Neutrophil (primary cell): ENCODE data around the gene PITX3.
"Not testable (repeated sequence)": the region's sequence is repeated elsewhere in the genome, so short reads cannot be mapped to it uniquely, and the experiment has no call there.

Experiments used
- H3K27ac ChIP-seq: fragments of 200-600 bp; sonication (generic); 2 replicates; pipeline ENCODE4 v1.5.1; 2016; ENCODE audit warnings: mild to moderate bottlenecking, moderate library complexity
- H3K27me3 ChIP-seq: fragments of 200-600 bp; sonication (generic); 2 replicates; pipeline ENCODE4 v1.6.0; 2016; ENCODE audit warnings: mild to moderate bottlenecking
- H3K36me3 ChIP-seq: fragments of 200-600 bp; sonication (generic); 2 replicates; pipeline ENCODE4 v1.5.1; 2017
- H3K4me1 ChIP-seq, 2 experiments: fragments of 200-600 bp in 1 of 2; sonication (generic) in 1 of 2; 1 replicate in 1 of 2; 2 replicates in 1 of 2; pipeline versions ENCODE4 v1.5.1 to v1.6.1; 2013 to 2016; ENCODE audit warnings: low read depth in 1 of 2, low read length in 1 of 2, mild to moderate bottlenecking in 1 of 2, moderate library complexity in 1 of 2; ENCODE audit not compliant: control insufficient read depth in 1 of 2, insufficient read depth in 1 of 2
- H3K4me3 ChIP-seq, 2 experiments: fragments of 200-600 bp in 1 of 2; sonication (generic) in 1 of 2; 1 replicate in 1 of 2; 2 replicates in 1 of 2; pipeline ENCODE4 v1.5.1; 2013 to 2016; ENCODE audit warnings: low read depth in 1 of 2, low read length in 1 of 2, mild to moderate bottlenecking in 1 of 2, moderate library complexity in 1 of 2
- H3K9me3 ChIP-seq: fragments of 200-600 bp; sonication (generic); 2 replicates; pipeline ENCODE4 v1.5.1; 2016
- CTCF ChIP-seq: fragments of 200-600 bp; sonication (generic); IDR thresholded peaks from 2 replicates; pipeline ENCODE4 v1.5.1; 2016; ENCODE audit warnings: antibody characterized with exemption

The PITX3 gene

GRCh38 chr10:102261842-102262241, 20.5 kb upstream of the PITX3 start:
- TF ChIP-seq CTCF: no peak
- Histone ChIP-seq H3K4me3 (no peak overlapping the region), H3K27ac (no peak overlapping the region), H3K9me3 (no peaks in the 10 kb centered on the region), H3K27me3 (no peaks in the 10 kb centered on the region), H3K4me1 (no peaks in the 10 kb centered on the region), H3K36me3 (peaks cover 42% of the 10 kb centered on the region)

- TF ChIP-seq CTCF: no peak
- H3K4me3 ChIP-seq: no peak overlapping the region
- H3K36me3 ChIP-seq: peaks cover 42% of the 10 kb centered on the region
- H3K9me3 ChIP-seq: no peaks in the 10 kb centered on the region
- H3K27me3 ChIP-seq: no peaks in the 10 kb centered on the region
- no peak overlapping the region for H3K27ac ChIP-seq
- no peaks in the 10 kb centered on the region for H3K4me1 ChIP-seq
Measured at GRCh38 chr10:102261196-102261595, 19.9 kb upstream of the PITX3 start.

- no peak for TF ChIP-seq CTCF
- Histone ChIP-seq H3K27ac (no peak overlapping the region), H3K4me1 (no peaks in the 10 kb centered on the region), H3K36me3 (peaks cover 17% of the 10 kb centered on the region), H3K9me3 (no peaks in the 10 kb centered on the region), H3K27me3 (no peaks in the 10 kb centered on the region), H3K4me3 (no peak overlapping the region)
Measured at GRCh38 chr10:102255404-102255803, 14.1 kb upstream of the PITX3 start.

- H3K4me1 ChIP-seq: no peaks in the 10 kb centered on the region
- TF ChIP-seq CTCF: no peak
- H3K27ac ChIP-seq: no peak overlapping the region
- H3K4me3 ChIP-seq: no peak overlapping the region
- H3K27me3 ChIP-seq: no peaks in the 10 kb centered on the region
- peaks cover 7% of the 10 kb centered on the region for H3K36me3 ChIP-seq
- no peaks in the 10 kb centered on the region for H3K9me3 ChIP-seq
Measured at GRCh38 chr10:102254426-102254825, 13.1 kb upstream of the PITX3 start.

- not testable (repeated sequence) for H3K4me3 ChIP-seq, H3K27ac ChIP-seq, H3K4me1 ChIP-seq, H3K36me3 ChIP-seq, H3K27me3 ChIP-seq, H3K9me3 ChIP-seq
Measured at GRCh38 chr10:102252508-102252907, 11.2 kb upstream of the PITX3 start.

- Histone ChIP-seq H3K4me3 (no peak overlapping the region), H3K27ac (no peak overlapping the region)
- no peak for TF ChIP-seq CTCF
Measured at GRCh38 chr10:102247734-102248133, 6.4 kb upstream of the PITX3 start.

More at GRCh38 chr10:102247734-102248133, 6.4 kb upstream of the PITX3 start:
- Histone ChIP-seq H3K27me3 (peaks cover 7% of the 10 kb centered on the region), H3K4me1 (peaks cover 26 to 28% of the 10 kb centered on the region in 2 experiments), H3K36me3 (no peaks in the 10 kb centered on the region), H3K9me3 (no peaks in the 10 kb centered on the region)
